ENCODE data around the gene OCA2. TPM values are rescaled to one million over a fixed set of nuclear protein-coding genes. Genes with fewer than 3 reads are reported as not detected.

The OCA2 gene
- total RNA-seq, 4 donors from 2014 or later, result 0.17 to 1.2 (median 0.24) TPM

GRCh38 chr15:27935328-27935727 is 163.8 kb downstream of the OCA2 start:
- Histone ChIP-seq H3K27ac (replicated peaks in 1 of 4) (no peak overlapping the region), H3K4me1 (no peaks in the 10 kb centered on the region), H3K9me3 (peaks cover 0 to 19% (median 16%) of the 10 kb centered on the region in 4 donors), H3K36me3 (no peaks in the 10 kb centered on the region), H3K4me3 (no peak overlapping the region), H3K27me3 (no peaks in the 10 kb centered on the region)
- DNase-seq (ENCODE audit: extremely low spot score), result no peak
- WGBS, result 79% methylated on average over 4 of the region's 4 CpGs
- TF ChIP-seq, protein P1, sequence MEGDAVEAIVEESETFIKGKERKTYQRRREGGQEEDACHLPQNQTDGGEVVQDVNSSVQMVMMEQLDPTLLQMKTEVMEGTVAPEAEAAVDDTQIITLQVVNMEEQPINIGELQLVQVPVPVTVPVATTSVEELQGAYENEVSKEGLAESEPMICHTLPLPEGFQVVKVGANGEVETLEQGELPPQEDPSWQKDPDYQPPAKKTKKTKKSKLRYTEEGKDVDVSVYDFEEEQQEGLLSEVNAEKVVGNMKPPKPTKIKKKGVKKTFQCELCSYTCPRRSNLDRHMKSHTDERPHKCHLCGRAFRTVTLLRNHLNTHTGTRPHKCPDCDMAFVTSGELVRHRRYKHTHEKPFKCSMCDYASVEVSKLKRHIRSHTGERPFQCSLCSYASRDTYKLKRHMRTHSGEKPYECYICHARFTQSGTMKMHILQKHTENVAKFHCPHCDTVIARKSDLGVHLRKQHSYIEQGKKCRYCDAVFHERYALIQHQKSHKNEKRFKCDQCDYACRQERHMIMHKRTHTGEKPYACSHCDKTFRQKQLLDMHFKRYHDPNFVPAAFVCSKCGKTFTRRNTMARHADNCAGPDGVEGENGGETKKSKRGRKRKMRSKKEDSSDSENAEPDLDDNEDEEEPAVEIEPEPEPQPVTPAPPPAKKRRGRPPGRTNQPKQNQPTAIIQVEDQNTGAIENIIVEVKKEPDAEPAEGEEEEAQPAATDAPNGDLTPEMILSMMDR (IDR thresholded peaks at IDR 0.05), result no peak
- TF ChIP-seq EP300 (IDR thresholded peaks at IDR 0.05), result no peak
- TF ChIP-seq POLR2A (IDR thresholded peaks at IDR 0.05; ENCODE audit: low read depth), result no peak
- TF ChIP-seq POLR2AphosphoS5 (IDR thresholded peaks at IDR 0.05), result no peak
- intact Hi-C loops (cut with DNase I), result no loop called here

- no peak for DNase-seq (ENCODE audit: extremely low spot score)
- Histone ChIP-seq H3K4me1 (no peaks in the 10 kb centered on the region), H3K36me3 (no peaks in the 10 kb centered on the region), H3K4me3 (no peak overlapping the region), H3K9me3 (peaks cover 0 to 19% (median 16%) of the 10 kb centered on the region in 4 donors), H3K27ac (replicated peaks in 1 of 4) (no peak overlapping the region), H3K27me3 (no peaks in the 10 kb centered on the region)
- intact Hi-C loops (cut with DNase I), result no loop called here
- WGBS, result 52% methylated on average over 9 of the region's 9 CpGs
- no peak for TF ChIP-seq POLR2AphosphoS5 (IDR thresholded peaks at IDR 0.05)
- no peak for TF ChIP-seq POLR2A (IDR thresholded peaks at IDR 0.05; ENCODE audit: low read depth)
- TF ChIP-seq, protein P1 (IDR thresholded peaks at IDR 0.05), result no peak
- no peak for TF ChIP-seq EP300 (IDR thresholded peaks at IDR 0.05)
Observed at GRCh38 chr15:27934782-27935181, 164.3 kb downstream of the OCA2 start.

GRCh38 chr15:27933562-27933961 is 165.6 kb downstream of the OCA2 start:
- Histone ChIP-seq H3K27me3 (no peaks in the 10 kb centered on the region), H3K9me3 (peaks cover 0 to 19% (median 16%) of the 10 kb centered on the region in 4 donors), H3K36me3 (no peaks in the 10 kb centered on the region), H3K4me3 (no peak overlapping the region), H3K27ac (replicated peaks in 1 of 4) (no peak overlapping the region), H3K4me1 (no peaks in the 10 kb centered on the region)
- intact Hi-C loops (cut with DNase I), result no loop called here
- no peak for DNase-seq (ENCODE audit: extremely low spot score)
- WGBS, result 86% methylated on average over 6 of the region's 6 CpGs
- TF ChIP-seq EP300 (IDR thresholded peaks at IDR 0.05) (no peak), POLR2A (IDR thresholded peaks at IDR 0.05; ENCODE audit: low read depth) (no peak), POLR2AphosphoS5 (IDR thresholded peaks at IDR 0.05) (no peak)
- TF ChIP-seq, protein P1 (IDR thresholded peaks at IDR 0.05), result no peak

DNA sequence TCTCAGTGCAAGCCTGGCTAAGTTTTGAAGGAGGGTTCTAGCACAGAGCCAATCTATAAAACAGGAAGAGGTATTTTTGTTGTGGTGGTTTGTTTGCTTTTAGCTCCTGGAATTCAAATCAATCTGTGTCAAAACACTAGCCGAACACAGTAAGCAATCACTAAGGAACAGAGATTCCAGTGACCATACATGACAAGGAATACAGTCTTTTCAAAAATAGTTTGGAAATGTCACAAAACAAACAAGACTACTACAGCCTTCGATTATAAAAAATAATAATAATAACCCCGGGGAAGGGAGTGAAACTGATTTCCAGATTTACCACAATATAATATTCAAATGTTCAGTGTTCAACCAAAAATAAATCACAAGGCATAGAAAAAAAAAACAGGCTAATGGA is 166.5 kb downstream of the OCA2 start:
- Histone ChIP-seq H3K9me3 (peaks cover 0 to 19% (median 16%) of the 10 kb centered on the region in 4 donors), H3K27ac (replicated peaks in 1 of 4) (no peak overlapping the region), H3K36me3 (no peaks in the 10 kb centered on the region), H3K4me1 (no peaks in the 10 kb centered on the region), H3K4me3 (no peak overlapping the region), H3K27me3 (no peaks in the 10 kb centered on the region)
- 86% methylated on average over 3 of the region's 3 CpGs for WGBS
- intact Hi-C loops (cut with DNase I), result no loop called here
- no peak for DNase-seq (ENCODE audit: extremely low spot score)
- TF ChIP-seq, protein P1 (IDR thresholded peaks at IDR 0.05), result no peak
- no peak for TF ChIP-seq EP300 (IDR thresholded peaks at IDR 0.05)
- TF ChIP-seq POLR2AphosphoS5 (IDR thresholded peaks at IDR 0.05), result no peak
- no peak for TF ChIP-seq POLR2A (IDR thresholded peaks at IDR 0.05; ENCODE audit: low read depth)

DNA sequence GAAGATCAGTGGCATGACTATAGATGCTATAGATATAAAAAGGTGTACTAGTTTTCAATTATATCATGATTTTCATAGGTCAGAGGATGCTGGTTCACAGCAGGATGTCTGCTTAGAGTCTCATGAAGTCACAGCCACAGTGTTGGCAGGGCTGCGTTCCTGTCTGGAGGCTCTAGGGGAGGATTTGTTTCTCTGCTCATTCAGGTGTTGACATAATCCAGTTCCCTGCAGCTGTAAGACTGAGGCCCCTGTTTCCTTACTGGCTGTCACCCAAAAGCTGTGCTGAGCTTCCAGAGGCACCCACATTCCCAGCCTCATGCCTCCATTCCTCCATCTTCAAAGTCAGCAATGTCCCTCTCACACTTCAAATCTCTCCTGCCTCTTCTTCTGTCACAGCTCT is 170.7 kb downstream of the OCA2 start:
- Histone ChIP-seq H3K4me1 (no peaks in the 10 kb centered on the region), H3K27me3 (no peaks in the 10 kb centered on the region), H3K27ac (replicated peaks in 1 of 4) (no peak overlapping the region), H3K4me3 (no peak overlapping the region), H3K9me3 (peaks cover 0 to 18% (median 15%) of the 10 kb centered on the region in 4 donors), H3K36me3 (no peaks in the 10 kb centered on the region)
- intact Hi-C loops (cut with DNase I), result no loop called here
- TF ChIP-seq POLR2A (IDR thresholded peaks at IDR 0.05; ENCODE audit: low read depth) (no peak), EP300 (IDR thresholded peaks at IDR 0.05) (no peak), POLR2AphosphoS5 (IDR thresholded peaks at IDR 0.05) (no peak)
- TF ChIP-seq, protein P1 (IDR thresholded peaks at IDR 0.05), result no peak
- DNase-seq (ENCODE audit: extremely low spot score), result no peak
- 11% methylated on average over 1 of the region's 1 CpG for WGBS
